Parathyroid adenoma (tissue), 2 donors: ENCODE results near the gene SOAT1.
"Not testable (repeated sequence)": the region's sequence is repeated elsewhere in the genome, so short reads cannot be mapped to it uniquely, and the experiment has no call there.

Experiments
- H2AFZ ChIP-seq: fragments of 300-600 bp; sonication (generic); one replicate; pipeline ENCODE4 v1.7.0; 2017; ENCODE audit warnings: antibody characterized with exemption, mild to moderate bottlenecking
- H3K27ac ChIP-seq: fragments of 300-600 bp; sonication (generic); one replicate; pipeline ENCODE4 v1.7.0; 2017
- H3K27me3 ChIP-seq: fragments of 300-600 bp; sonication (generic); one replicate; pipeline ENCODE4 v1.7.0; 2017; ENCODE audit warnings: low read length; ENCODE audit not compliant: control insufficient read depth, insufficient read depth
- H3K36me3 ChIP-seq: fragments of 300-600 bp; sonication (generic); one replicate; pipeline ENCODE4 v1.7.0; 2017; ENCODE audit warnings: low read length; ENCODE audit not compliant: control insufficient read depth, insufficient read depth
- H3K4me1 ChIP-seq: fragments of 300-600 bp; sonication (generic); one replicate; pipeline ENCODE4 v1.7.0; 2017; ENCODE audit warnings: control low read depth
- H3K4me2 ChIP-seq: fragments of 300-600 bp; sonication (generic); one replicate; pipeline ENCODE4 v1.7.0; 2017; ENCODE audit warnings: low read length
- H3K4me3 ChIP-seq: fragments of 300-600 bp; sonication (generic); one replicate; pipeline ENCODE4 v1.7.0; 2017; ENCODE audit warnings: low read depth, low read length
- H3K79me2 ChIP-seq: fragments of 300-600 bp; sonication (generic); one replicate; pipeline ENCODE4 v1.7.0; 2017; ENCODE audit warnings: control low read depth
- H3K9ac ChIP-seq: fragments of 300-600 bp; sonication (generic); one replicate; pipeline ENCODE4 v1.7.0; 2017; ENCODE audit warnings: mild to moderate bottlenecking
- H3K9me3 ChIP-seq: fragments of 300-600 bp; sonication (generic); one replicate; pipeline ENCODE4 v1.7.0; 2017; ENCODE audit warnings: low read length; ENCODE audit not compliant: control insufficient read depth
- CTCF ChIP-seq: fragments of 300-600 bp; sonication (generic); IDR thresholded peaks from one replicate; pipeline ENCODE4 v1.7.0; 2017; ENCODE audit warnings: antibody characterized with exemption, mild to moderate bottlenecking
- donor health status: primary hyperparathyroidism.

Gene SOAT1

GRCh38 chr1:179293340-179294327 is at the start of gene SOAT1:
Gene SOAT1 (plus strand): TSS chr1:179293797. CDS start chr1:179302685, 8,888 bp downstream.
- TF ChIP-seq CTCF: no peak
- Histone ChIP-seq H3K4me2 (peak within 1 kb of the TSS; percentile 64), H3K9me3 (no peaks in the 10 kb centered on the region), H3K36me3 (no peaks in the 10 kb centered on the region), H3K27ac (peak within 1 kb of the TSS; percentile 81), H3K27me3 (no peaks in the 10 kb centered on the region), H3K4me3 (peak within 1 kb of the TSS; percentile 63), H3K79me2 (no peaks in the 10 kb centered on the region), H3K4me1 (no peaks in the 10 kb centered on the region), H3K9ac (no peak within 1 kb of the TSS), H2AFZ (peak within 1 kb of the TSS; percentile 88)

GRCh38 chr1:179245426-179245825 is 48.2 kb upstream of the SOAT1 start:
- not testable (repeated sequence) for H3K9me3 ChIP-seq, H3K79me2 ChIP-seq, H3K4me3 ChIP-seq, H3K9ac ChIP-seq, H3K4me2 ChIP-seq, H3K27ac ChIP-seq, H3K27me3 ChIP-seq, H3K4me1 ChIP-seq, H3K36me3 ChIP-seq, H2AFZ ChIP-seq

- Histone ChIP-seq H3K36me3 (no peaks in the 10 kb centered on the region), H3K9ac (no peak overlapping the region), H3K4me2 (no peak overlapping the region), H3K27ac (no peak overlapping the region), H3K27me3 (no peaks in the 10 kb centered on the region), H2AFZ (no peak overlapping the region), H3K79me2 (no peaks in the 10 kb centered on the region), H3K9me3 (no peaks in the 10 kb centered on the region), H3K4me3 (no peak overlapping the region), H3K4me1 (no peaks in the 10 kb centered on the region)
- no peak for TF ChIP-seq CTCF
Observed at GRCh38 chr1:179247923-179248322, 45.7 kb upstream of the SOAT1 start.

- H3K4me2 ChIP-seq: no peak overlapping the region
- no peak overlapping the region for H3K9ac ChIP-seq
- no peak overlapping the region for H3K4me3 ChIP-seq
- peak; percentile 21 for TF ChIP-seq CTCF
- no peaks in the 10 kb centered on the region for H3K9me3 ChIP-seq
- H3K27me3 ChIP-seq: no peaks in the 10 kb centered on the region
- H2AFZ ChIP-seq: no peak overlapping the region
- H3K27ac ChIP-seq: no peak overlapping the region
- no peaks in the 10 kb centered on the region for H3K4me1 ChIP-seq
- H3K79me2 ChIP-seq: no peaks in the 10 kb centered on the region
- no peaks in the 10 kb centered on the region for H3K36me3 ChIP-seq
Observed at GRCh38 chr1:179251675-179252074, 41.9 kb upstream of the SOAT1 start.

- Histone ChIP-seq H3K4me3 (no peak overlapping the region), H3K27ac (no peak overlapping the region), H3K36me3 (no peaks in the 10 kb centered on the region), H3K4me1 (no peaks in the 10 kb centered on the region), H3K27me3 (no peaks in the 10 kb centered on the region), H3K9me3 (no peaks in the 10 kb centered on the region), H3K79me2 (no peaks in the 10 kb centered on the region), H3K9ac (no peak overlapping the region), H2AFZ (no peak overlapping the region), H3K4me2 (no peak overlapping the region)
- no peak for TF ChIP-seq CTCF
Observed at GRCh38 chr1:179252606-179253005, 41.0 kb upstream of the SOAT1 start.
